Gastroesophageal sphincter (tissue), 3 donors: ENCODE results near the gene CCDC60.

ENCODE experiments used
- EP300 ChIP-seq: sonication (generic); formaldehyde crosslinking; IDR thresholded peaks from one replicate; pipeline ENCODE4 v1.6.1; 2017; ENCODE audit warnings: antibody characterized with exemption, mild to moderate bottlenecking
- POLR2A ChIP-seq, 2 donors: fragments of 450-650 bp; IDR thresholded peaks; one replicate each; pipeline ENCODE4 v1.6.1; 2017; ENCODE audit warnings: antibody characterized with exemption in 2 of 2, mild to moderate bottlenecking in 2 of 2, moderate library complexity in 1 of 2
- POLR2AphosphoS5 ChIP-seq: sonication (generic); formaldehyde crosslinking; IDR thresholded peaks from one replicate; pipeline ENCODE4 v1.6.1; 2017; ENCODE audit warnings: antibody characterized with exemption
- TF ChIP-seq, protein P1 (sequence below), 4 experiments: fragments of 200-600 bp in 2 of 4; fragments of 450-650 bp in 2 of 4; sonication (generic) in 1 of 4; IDR thresholded peaks; one replicate each; pipeline ENCODE4 v1.5.1; 2017 to 2019; ENCODE audit warnings: antibody characterized with exemption in 4 of 4, mild to moderate bottlenecking in 2 of 4, moderate library complexity in 2 of 4

DNA sequence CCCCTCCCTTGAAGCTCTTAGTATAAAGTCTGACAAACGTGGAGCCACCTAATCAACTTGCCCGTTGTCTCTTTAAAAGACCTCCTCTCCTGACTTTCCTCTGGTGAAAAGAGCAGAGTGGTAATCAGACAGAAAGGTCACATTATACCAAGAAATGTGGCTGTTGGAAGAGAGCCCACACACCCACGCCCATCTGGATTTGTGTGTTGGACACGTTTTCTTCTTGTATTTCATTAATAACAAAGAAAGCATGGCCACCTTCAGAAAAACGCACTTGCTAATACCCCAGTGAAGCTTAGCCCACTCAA is 41.3 kb downstream of the CCDC60 start:
- no peak for TF ChIP-seq EP300
- TF ChIP-seq, protein P1, sequence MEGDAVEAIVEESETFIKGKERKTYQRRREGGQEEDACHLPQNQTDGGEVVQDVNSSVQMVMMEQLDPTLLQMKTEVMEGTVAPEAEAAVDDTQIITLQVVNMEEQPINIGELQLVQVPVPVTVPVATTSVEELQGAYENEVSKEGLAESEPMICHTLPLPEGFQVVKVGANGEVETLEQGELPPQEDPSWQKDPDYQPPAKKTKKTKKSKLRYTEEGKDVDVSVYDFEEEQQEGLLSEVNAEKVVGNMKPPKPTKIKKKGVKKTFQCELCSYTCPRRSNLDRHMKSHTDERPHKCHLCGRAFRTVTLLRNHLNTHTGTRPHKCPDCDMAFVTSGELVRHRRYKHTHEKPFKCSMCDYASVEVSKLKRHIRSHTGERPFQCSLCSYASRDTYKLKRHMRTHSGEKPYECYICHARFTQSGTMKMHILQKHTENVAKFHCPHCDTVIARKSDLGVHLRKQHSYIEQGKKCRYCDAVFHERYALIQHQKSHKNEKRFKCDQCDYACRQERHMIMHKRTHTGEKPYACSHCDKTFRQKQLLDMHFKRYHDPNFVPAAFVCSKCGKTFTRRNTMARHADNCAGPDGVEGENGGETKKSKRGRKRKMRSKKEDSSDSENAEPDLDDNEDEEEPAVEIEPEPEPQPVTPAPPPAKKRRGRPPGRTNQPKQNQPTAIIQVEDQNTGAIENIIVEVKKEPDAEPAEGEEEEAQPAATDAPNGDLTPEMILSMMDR (IDR thresholded peaks at IDR 0.05): no peak
- no peak for TF ChIP-seq POLR2A (IDR thresholded peaks at IDR 0.05)
- TF ChIP-seq POLR2AphosphoS5: no peak
